Measurements from ENCODE around the gene VAPA. TPM values are rescaled to one million over a fixed set of nuclear protein-coding genes. Genes with fewer than 3 reads are reported as not detected.

VAPA gene
- total RNA-seq, 2 experiments from 2014 or later = 152 to 159 TPM

GRCh38 chr18:9919564-9920232, 5.9 kb downstream of the VAPA start:
- no peaks in the 10 kb centered on the region for H3K36me3 Mint-ChIP-seq
- no peak overlapping the region for H3K27ac Mint-ChIP-seq
- intact Hi-C loops (cut with micrococcal nuclease) = loop anchor here (5.0 to 10.0 kb wide), 4 partner anchors 33 to 825 kb away; partner anchors contain the start of gene ANKRD12
- CTCF ChIA-PET = no interaction called here
- POLR2A ChIA-PET = no interaction called here
- no peak overlapping the region for H3K4me3 Mint-ChIP-seq
- no peaks in the 10 kb centered on the region for H3K27me3 Mint-ChIP-seq
- peaks cover 42% of the 10 kb centered on the region for H3K4me1 Mint-ChIP-seq (ENCODE audit: low read depth)
- DNase-seq = peak; percentile 30
- H3K9me3 Mint-ChIP-seq = no peaks in the 10 kb centered on the region

- Mint-ChIP-seq H3K9me3 (no peaks in the 10 kb centered on the region), H3K4me3 (no peak overlapping the region), H3K27ac (no peak overlapping the region), H3K4me1 (ENCODE audit: low read depth) (peaks cover 52% of the 10 kb centered on the region), H3K36me3 (no peaks in the 10 kb centered on the region), H3K27me3 (no peaks in the 10 kb centered on the region)
- intact Hi-C loops (cut with micrococcal nuclease) = no loop called here
- CTCF ChIA-PET = no interaction called here
- POLR2A ChIA-PET = no interaction called here
- DNase-seq = no peak
Observed at GRCh38 chr18:9922592-9923311, 8.9 kb downstream of the VAPA start.

- DNase-seq = no peak
- H3K4me1 Mint-ChIP-seq (ENCODE audit: low read depth) = peaks cover 65% of the 10 kb centered on the region
- H3K36me3 Mint-ChIP-seq = no peaks in the 10 kb centered on the region
Observed at GRCh38 chr18:9924371-9924943, 10.6 kb downstream of the VAPA start.

GRCh38 chr18:9925369-9925768, 11.6 kb downstream of the VAPA start:
- ChIA-PET CTCF (no interaction called here), POLR2A (no interaction called here)
- no peak for DNase-seq
- H3K36me3 Mint-ChIP-seq = no peaks in the 10 kb centered on the region
- H3K4me1 Mint-ChIP-seq (ENCODE audit: low read depth) = peaks cover 69% of the 10 kb centered on the region
- no peaks in the 10 kb centered on the region for H3K27me3 Mint-ChIP-seq
- intact Hi-C loops (cut with micrococcal nuclease) = no loop called here
- no peaks in the 10 kb centered on the region for H3K9me3 Mint-ChIP-seq
- H3K4me3 Mint-ChIP-seq = no peak overlapping the region
- no peak overlapping the region for H3K27ac Mint-ChIP-seq

More at GRCh38 chr18:9924371-9924943, 10.6 kb downstream of the VAPA start:
- ChIA-PET CTCF (interaction anchor here (0.8 kb wide), 1 partner anchor 154 kb away, joined by 3 read pairs; no protein-coding TSS in a partner anchor), POLR2A (no interaction called here)
- no peak overlapping the region for H3K4me3 Mint-ChIP-seq
- H3K27me3 Mint-ChIP-seq = no peaks in the 10 kb centered on the region
- H3K27ac Mint-ChIP-seq = no peak overlapping the region
- no peaks in the 10 kb centered on the region for H3K9me3 Mint-ChIP-seq
- intact Hi-C loops (cut with micrococcal nuclease) = no loop called here

GRCh38 chr18:9925795-9926194, 12.0 kb downstream of the VAPA start:
- ChIA-PET CTCF (interaction anchor here (0.6 to 1.2 kb wide), 2 partner anchors 25 to 595 kb away, joined by 3 read pairs; no protein-coding TSS in a partner anchor), POLR2A (interaction anchor here (1.9 kb wide), 1 partner anchor 11 kb away, joined by 14 read pairs; no protein-coding TSS in a partner anchor)
- no peak for DNase-seq
- H3K27me3 Mint-ChIP-seq = no peaks in the 10 kb centered on the region
- no peak overlapping the region for H3K27ac Mint-ChIP-seq
- intact Hi-C loops (cut with micrococcal nuclease) = no loop called here
- H3K9me3 Mint-ChIP-seq = no peaks in the 10 kb centered on the region
- H3K4me3 Mint-ChIP-seq = no peak overlapping the region
- H3K4me1 Mint-ChIP-seq (ENCODE audit: low read depth) = peaks cover 71% of the 10 kb centered on the region
- no peaks in the 10 kb centered on the region for H3K36me3 Mint-ChIP-seq

- no peaks in the 10 kb centered on the region for H3K36me3 Mint-ChIP-seq
- peaks cover 75% of the 10 kb centered on the region for H3K4me1 Mint-ChIP-seq (ENCODE audit: low read depth)
- no peaks in the 10 kb centered on the region for H3K9me3 Mint-ChIP-seq
- POLR2A ChIA-PET = interaction anchor here (1.1 to 1.9 kb wide), 2 partner anchors 11 to 13 kb away, joined by 3 to 14 read pairs; partner anchors contain the start of gene VAPA
- peak overlapping the region; percentile 30 for H3K27ac Mint-ChIP-seq
- CTCF ChIA-PET = interaction anchor here (0.6 to 1.2 kb wide), 3 partner anchors 24 to 594 kb away, joined by 3 read pairs; no protein-coding TSS in a partner anchor
- intact Hi-C loops (cut with micrococcal nuclease) = no loop called here
- no peak for DNase-seq
- no peaks in the 10 kb centered on the region for H3K27me3 Mint-ChIP-seq
- H3K4me3 Mint-ChIP-seq = no peak overlapping the region
Observed at GRCh38 chr18:9926223-9926894, 12.5 kb downstream of the VAPA start.

- Mint-ChIP-seq H3K27me3 (no peaks in the 10 kb centered on the region), H3K4me1 (ENCODE audit: low read depth) (peaks cover 76% of the 10 kb centered on the region), H3K4me3 (no peak overlapping the region), H3K36me3 (peaks cover 3% of the 10 kb centered on the region), H3K27ac (no peak overlapping the region), H3K9me3 (no peaks in the 10 kb centered on the region)
- intact Hi-C loops (cut with micrococcal nuclease) = no loop called here
- DNase-seq = no peak
- CTCF ChIA-PET = interaction anchor here (0.9 to 1.2 kb wide), 2 partner anchors 156 to 594 kb away, joined by 3 read pairs; no protein-coding TSS in a partner anchor
- POLR2A ChIA-PET = interaction anchor here (1.1 to 1.9 kb wide), 2 partner anchors 12 to 13 kb away, joined by 3 to 14 read pairs; partner anchors contain the start of gene VAPA
Observed at GRCh38 chr18:9926977-9927376, 13.2 kb downstream of the VAPA start.

GRCh38 chr18:9927392-9928063, 13.7 kb downstream of the VAPA start:
- POLR2A ChIA-PET = interaction anchor here (1.1 to 1.9 kb wide), 2 partner anchors 12 to 14 kb away, joined by 3 to 14 read pairs; partner anchors contain the start of gene VAPA
- H3K27ac Mint-ChIP-seq = no peak overlapping the region
- no peak for DNase-seq
- peaks cover 72% of the 10 kb centered on the region for H3K4me1 Mint-ChIP-seq (ENCODE audit: low read depth)
- CTCF ChIA-PET = interaction anchor here (0.6 to 0.9 kb wide), 2 partner anchors 8 to 157 kb away, joined by 3 read pairs; no protein-coding TSS in a partner anchor
- no peaks in the 10 kb centered on the region for H3K27me3 Mint-ChIP-seq
- intact Hi-C loops (cut with micrococcal nuclease) = no loop called here
- H3K36me3 Mint-ChIP-seq = peaks cover 6% of the 10 kb centered on the region
- no peak overlapping the region for H3K4me3 Mint-ChIP-seq
- H3K9me3 Mint-ChIP-seq = no peaks in the 10 kb centered on the region

- DNase-seq = no peak
- no peaks in the 10 kb centered on the region for H3K9me3 Mint-ChIP-seq
- H3K4me1 Mint-ChIP-seq (ENCODE audit: low read depth) = peaks cover 64% of the 10 kb centered on the region
- ChIA-PET POLR2A (interaction anchor here (0.8 kb wide), 1 partner anchor 14 kb away, joined by 4 read pairs; no protein-coding TSS in a partner anchor), CTCF (no interaction called here)
- peaks cover 7% of the 10 kb centered on the region for H3K36me3 Mint-ChIP-seq
- no peaks in the 10 kb centered on the region for H3K27me3 Mint-ChIP-seq
- no peak overlapping the region for H3K4me3 Mint-ChIP-seq
- no peak overlapping the region for H3K27ac Mint-ChIP-seq
- intact Hi-C loops (cut with micrococcal nuclease) = no loop called here
Observed at GRCh38 chr18:9928646-9929259, 14.9 kb downstream of the VAPA start.

- H3K4me3 Mint-ChIP-seq = no peak overlapping the region
- CTCF ChIA-PET = no interaction called here
- POLR2A ChIA-PET = no interaction called here
- no peak overlapping the region for H3K27ac Mint-ChIP-seq
- peaks cover 50% of the 10 kb centered on the region for H3K4me1 Mint-ChIP-seq (ENCODE audit: low read depth)
- H3K27me3 Mint-ChIP-seq = no peaks in the 10 kb centered on the region
- intact Hi-C loops (cut with micrococcal nuclease) = no loop called here
- H3K9me3 Mint-ChIP-seq = no peaks in the 10 kb centered on the region
- no peak for DNase-seq
- peaks cover 7% of the 10 kb centered on the region for H3K36me3 Mint-ChIP-seq
Observed at GRCh38 chr18:9930299-9930884, 16.6 kb downstream of the VAPA start.

- H3K27me3 Mint-ChIP-seq = no peaks in the 10 kb centered on the region
- H3K27ac Mint-ChIP-seq = peak overlapping the region; percentile 18
- peaks cover 7% of the 10 kb centered on the region for H3K36me3 Mint-ChIP-seq
- ChIA-PET POLR2A (no interaction called here), CTCF (no interaction called here)
- H3K4me3 Mint-ChIP-seq = no peak overlapping the region
- H3K9me3 Mint-ChIP-seq = no peaks in the 10 kb centered on the region
- peaks cover 44% of the 10 kb centered on the region for H3K4me1 Mint-ChIP-seq (ENCODE audit: low read depth)
- DNase-seq = no peak
- intact Hi-C loops (cut with micrococcal nuclease) = no loop called here
Observed at GRCh38 chr18:9931146-9931545, 17.3 kb downstream of the VAPA start.
